KOPT-K1 (cell line): ENCODE measurements around the gene ETFA.

Source experiments
- H3K27ac ChIP-seq: fragments of 200-600 bp; sonication (generic); 2 replicates; pipeline ENCODE4 v1.5.1; 2016; ENCODE audit warnings: antibody characterized with exemption, mild to moderate bottlenecking, low read depth, low read length; ENCODE audit not compliant: poor library complexity, severe bottlenecking
- H3K36me3 ChIP-seq: fragments of 200-600 bp; sonication (generic); 2 replicates; pipeline ENCODE4 v1.5.1; 2017; ENCODE audit warnings: antibody characterized with exemption, mild to moderate bottlenecking, low read length, moderate library complexity; ENCODE audit not compliant: insufficient read depth
- H3K9me3 ChIP-seq: fragments of 200-600 bp; sonication (generic); 2 replicates; pipeline ENCODE4 v1.5.1; 2017; ENCODE audit warnings: antibody characterized with exemption, low read length, mild to moderate bottlenecking; ENCODE audit not compliant: insufficient read depth, poor library complexity, severe bottlenecking

Gene ETFA

DNA sequence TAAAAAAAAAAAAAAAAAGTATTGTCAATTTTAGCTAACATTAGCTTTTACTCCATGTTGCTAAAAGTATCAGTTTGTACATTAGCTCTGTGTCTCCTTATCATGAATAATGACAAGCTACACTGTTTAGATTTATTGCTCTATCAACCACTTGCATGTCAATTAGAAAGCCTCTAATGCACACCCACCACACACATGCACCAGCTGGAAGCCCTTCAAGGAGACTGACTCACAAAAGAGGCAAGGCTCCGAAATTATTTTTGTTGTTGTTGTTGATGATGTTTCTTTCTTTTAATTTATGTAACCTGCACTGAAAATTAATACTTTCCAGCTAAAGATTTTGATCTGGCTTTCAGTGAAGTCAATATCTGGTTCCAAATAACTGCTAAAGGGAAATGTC, 71.5 kb downstream of the ETFA start:
- no peaks in the 10 kb centered on the region for H3K9me3 ChIP-seq
- H3K36me3 ChIP-seq = peaks cover 9% of the 10 kb centered on the region; the same call in 1 of the 2 replicates

DNA sequence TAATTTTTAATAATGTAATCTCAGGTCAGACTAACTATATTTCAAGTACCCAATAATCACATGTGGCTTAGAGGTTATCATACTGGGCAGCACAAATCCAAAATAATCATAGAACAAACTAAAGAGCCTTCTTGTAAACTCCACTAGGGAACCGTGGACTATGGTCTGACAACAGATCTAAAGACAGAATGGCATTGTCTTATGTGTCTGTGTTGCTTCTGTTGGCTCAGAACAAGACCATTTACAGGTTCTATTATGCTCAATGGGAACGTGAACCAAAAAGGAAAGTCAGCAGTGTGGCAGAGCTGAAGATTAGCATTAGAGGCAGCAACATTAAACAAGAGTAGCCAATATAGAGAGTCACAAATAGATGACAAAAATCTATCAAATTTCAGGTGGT, 74.9 kb downstream of the ETFA start:
- Histone ChIP-seq H3K9me3 (no peaks in the 10 kb centered on the region), H3K36me3 (no peaks in the 10 kb centered on the region), H3K27ac (no peak overlapping the region)

More for the DNA sequence above, 71.5 kb downstream of the ETFA start:
- H3K27ac ChIP-seq = no peak overlapping the region

DNA sequence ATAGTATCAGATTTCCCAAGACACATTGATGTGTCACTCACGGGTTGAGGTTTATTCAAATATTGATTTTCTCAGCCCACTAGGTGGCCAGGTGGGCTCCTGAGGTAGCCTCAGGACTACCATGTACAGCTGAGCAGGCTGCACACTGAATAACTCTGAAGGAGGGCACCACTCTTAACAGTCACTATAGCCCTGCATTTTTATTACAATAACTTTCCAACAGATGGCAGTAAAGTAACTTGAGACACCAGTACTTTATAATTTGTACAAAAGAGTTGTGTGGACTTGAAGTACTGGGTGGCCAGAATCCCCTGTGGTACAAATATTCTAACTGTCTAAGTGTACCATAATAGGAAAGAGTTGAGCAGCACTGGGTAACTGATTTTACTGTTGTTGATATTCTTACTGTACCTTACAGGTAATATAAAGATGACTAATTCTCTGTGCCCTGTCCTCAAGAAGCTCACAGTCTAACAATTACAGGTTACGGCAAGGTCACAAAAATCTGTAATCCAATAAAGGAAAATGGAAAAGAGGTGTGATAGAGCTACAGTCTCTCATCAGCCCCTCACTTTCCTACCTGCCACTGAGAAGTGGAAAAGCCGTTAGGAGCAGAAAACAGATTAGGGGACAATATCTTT, 76.0 kb downstream of the ETFA start:
- Histone ChIP-seq H3K36me3 (peaks cover 7% of the 10 kb centered on the region; the same call in 1 of the 2 replicates), H3K27ac (no peak overlapping the region), H3K9me3 (no peaks in the 10 kb centered on the region)

GRCh38 chr15:76234337-76234889, 76.9 kb downstream of the ETFA start:
- peaks cover 7% of the 10 kb centered on the region; the same call in 1 of the 2 replicates for H3K36me3 ChIP-seq
- no peak overlapping the region for H3K27ac ChIP-seq
- no peaks in the 10 kb centered on the region for H3K9me3 ChIP-seq

DNA sequence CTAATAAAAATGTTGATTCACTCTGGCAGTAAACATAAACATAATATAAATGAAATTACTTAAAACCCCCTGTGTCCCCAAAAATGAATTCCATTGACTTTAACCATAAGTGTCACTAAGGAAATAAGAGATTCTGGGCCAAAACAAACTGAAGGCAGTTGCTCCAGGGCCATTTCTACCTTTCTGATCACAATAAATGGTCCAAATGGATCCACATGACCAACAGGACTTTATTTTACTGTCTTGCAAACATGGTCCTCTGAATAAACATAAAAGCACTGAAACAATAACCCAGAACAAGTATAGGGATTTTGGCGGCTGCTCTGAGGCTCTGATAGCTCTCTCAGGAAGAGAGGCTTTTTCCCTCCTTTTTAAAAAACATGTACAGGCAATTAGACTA, 77.3 kb downstream of the ETFA start:
- no peaks in the 10 kb centered on the region for H3K9me3 ChIP-seq
- H3K36me3 ChIP-seq = peaks cover 7% of the 10 kb centered on the region; the same call in 1 of the 2 replicates
- H3K27ac ChIP-seq = no peak overlapping the region

GRCh38 chr15:76229266-76229665, 82.0 kb downstream of the ETFA start:
- Histone ChIP-seq H3K9me3 (no peaks in the 10 kb centered on the region), H3K27ac (no peak overlapping the region), H3K36me3 (peaks cover 24% of the 10 kb centered on the region)

GRCh38 chr15:76223521-76223920, 87.7 kb downstream of the ETFA start:
- Histone ChIP-seq H3K36me3 (peaks cover 56% of the 10 kb centered on the region), H3K27ac (no peak overlapping the region), H3K9me3 (peaks cover 17% of the 10 kb centered on the region)

GRCh38 chr15:76222159-76222558, 89.1 kb downstream of the ETFA start:
- H3K9me3 ChIP-seq = peaks cover 17% of the 10 kb centered on the region
- H3K36me3 ChIP-seq = peaks cover 64% of the 10 kb centered on the region
- no peak overlapping the region for H3K27ac ChIP-seq

GRCh38 chr15:76221085-76221767, 90.0 kb downstream of the ETFA start:
- peaks cover 17% of the 10 kb centered on the region for H3K9me3 ChIP-seq
- no peak overlapping the region for H3K27ac ChIP-seq
- peaks cover 72% of the 10 kb centered on the region for H3K36me3 ChIP-seq

DNA sequence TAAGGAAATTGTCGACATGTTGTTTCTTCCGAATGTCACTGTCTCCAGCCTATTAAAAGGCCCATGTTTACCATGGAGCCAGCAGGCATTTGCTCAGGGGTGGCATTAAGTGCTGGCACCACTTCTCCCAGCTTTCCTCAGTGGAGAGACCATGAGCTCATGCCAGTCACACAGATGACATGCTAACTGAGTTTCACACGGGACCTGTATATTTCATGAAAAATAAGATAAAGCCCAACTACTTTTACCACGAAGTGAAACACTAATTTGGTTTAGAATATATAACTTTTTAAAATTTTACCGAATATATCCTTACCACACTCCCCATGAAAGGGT, 93.4 kb downstream of the ETFA start:
- Histone ChIP-seq H3K9me3 (peaks cover 17% of the 10 kb centered on the region), H3K27ac (no peak overlapping the region), H3K36me3 (peaks cover 74% of the 10 kb centered on the region)

DNA sequence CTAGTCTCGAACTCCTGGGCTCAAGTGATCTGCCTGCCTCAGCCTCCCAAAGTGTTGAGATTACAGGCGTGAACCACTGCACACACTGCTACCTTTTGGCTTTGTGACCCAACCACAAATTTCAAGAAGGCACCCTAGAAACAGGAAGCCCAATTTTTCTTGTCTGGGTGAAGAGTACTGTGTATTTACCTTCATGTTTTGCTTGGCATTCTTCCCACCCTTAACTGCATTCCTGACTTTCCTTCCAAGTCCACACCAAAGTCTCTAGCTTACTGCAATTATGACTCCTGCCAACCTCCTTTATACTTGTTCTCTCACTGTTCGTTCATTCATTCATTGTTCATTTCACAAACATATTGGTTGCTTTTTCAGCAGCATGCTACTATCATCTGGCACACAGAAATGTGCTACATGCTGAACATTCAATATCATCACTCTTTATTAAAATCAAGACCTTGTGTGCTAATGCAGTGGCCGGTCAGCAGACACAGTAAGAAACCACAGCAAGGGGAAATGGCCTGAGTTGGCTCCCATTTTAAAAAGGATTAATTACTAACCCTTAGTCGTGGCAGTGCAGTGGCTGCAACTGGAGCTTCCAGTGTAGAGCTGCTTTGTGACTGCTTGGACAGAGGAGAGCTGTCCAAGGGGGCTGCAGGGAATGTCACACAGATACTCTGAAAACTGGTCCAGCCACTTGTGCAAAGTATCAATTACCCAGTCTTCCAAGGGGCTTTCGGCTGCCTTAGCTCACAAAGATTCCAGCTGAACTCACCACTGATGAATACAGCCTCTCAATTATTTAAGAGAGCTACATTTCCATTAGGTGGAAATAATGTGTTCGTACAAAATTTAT, 94.0 kb downstream of the ETFA start:
- no peak overlapping the region for H3K27ac ChIP-seq
- peaks cover 17% of the 10 kb centered on the region for H3K9me3 ChIP-seq
- peaks cover 78% of the 10 kb centered on the region for H3K36me3 ChIP-seq

DNA sequence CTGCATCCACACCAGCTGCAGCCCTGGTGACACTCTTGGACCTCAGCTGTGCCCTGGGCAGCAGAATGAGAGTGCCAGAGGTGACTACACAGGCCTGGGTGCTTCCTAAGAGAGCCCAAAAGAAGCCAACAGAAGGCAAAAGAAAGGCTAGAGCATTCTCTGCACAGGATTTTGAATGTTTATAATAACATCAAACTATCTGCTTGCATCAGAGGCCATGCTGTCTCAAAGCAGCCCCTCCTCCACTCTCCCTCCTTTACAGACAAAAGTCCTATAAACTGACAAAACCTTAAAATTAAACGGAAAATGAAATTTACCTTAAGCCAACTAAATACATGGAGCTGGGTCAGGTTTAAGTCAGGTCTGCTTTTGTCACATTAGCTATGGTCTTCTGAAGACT, 95.6 kb downstream of the ETFA start:
- peaks cover 14% of the 10 kb centered on the region for H3K9me3 ChIP-seq
- H3K36me3 ChIP-seq = peaks cover 82% of the 10 kb centered on the region
- no peak overlapping the region for H3K27ac ChIP-seq

DNA sequence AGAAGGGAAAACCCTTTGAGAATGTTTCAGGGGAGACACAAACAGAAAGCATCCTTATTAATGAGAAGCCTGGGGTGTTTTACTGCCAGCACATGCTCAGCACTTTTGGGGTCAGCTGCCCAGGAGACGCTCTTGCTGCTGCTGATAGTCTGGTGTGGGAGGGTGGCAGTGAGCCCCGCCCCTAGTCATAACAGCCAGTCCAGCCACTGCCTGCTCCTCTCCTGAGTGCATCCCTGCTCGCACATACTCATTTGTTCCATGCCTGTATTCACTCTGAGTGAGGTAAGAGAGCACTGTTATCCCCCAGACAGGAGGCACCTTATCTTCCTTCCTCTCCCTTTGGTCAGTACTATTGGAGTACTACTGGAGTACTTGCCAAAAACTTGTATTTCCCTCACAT, 101.3 kb downstream of the ETFA start:
- H3K9me3 ChIP-seq = no peaks in the 10 kb centered on the region
- H3K27ac ChIP-seq = no peak overlapping the region
- H3K36me3 ChIP-seq = peaks cover 76% of the 10 kb centered on the region

GRCh38 chr15:76209523-76209922, 101.7 kb downstream of the ETFA start:
- H3K27ac ChIP-seq = no peak overlapping the region
- peaks cover 72% of the 10 kb centered on the region for H3K36me3 ChIP-seq
- H3K9me3 ChIP-seq = no peaks in the 10 kb centered on the region

DNA sequence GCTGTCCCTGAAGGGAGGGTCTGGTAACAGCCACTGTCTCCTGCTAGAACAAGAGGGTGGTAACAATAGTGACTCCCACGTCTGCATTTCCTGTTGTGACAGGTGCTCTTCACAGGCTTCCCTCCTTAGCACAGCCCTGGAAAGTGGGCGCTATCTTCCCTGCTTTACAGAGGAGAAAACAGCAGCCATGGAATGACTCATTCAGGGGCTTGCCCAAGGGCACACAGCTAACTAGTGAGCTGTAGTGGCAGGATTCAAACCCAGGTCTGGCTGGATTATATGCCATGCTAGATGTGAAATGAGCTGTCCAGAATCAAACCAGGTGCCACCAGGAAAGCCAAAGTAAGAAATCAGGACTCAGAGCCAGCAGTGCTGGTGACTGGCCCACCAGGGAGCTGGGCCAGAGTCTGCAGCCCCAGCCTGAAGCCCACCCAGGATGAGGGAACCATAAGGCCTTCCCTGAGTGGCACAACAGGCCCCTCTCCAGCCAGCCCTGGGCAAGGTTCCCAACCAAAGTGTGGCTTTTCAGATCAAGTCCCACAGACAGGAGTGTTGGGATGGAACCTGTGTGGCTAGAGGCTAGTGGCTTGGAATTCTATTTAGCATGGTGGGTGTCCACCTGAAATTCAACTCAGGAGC, 102.4 kb downstream of the ETFA start:
- no peaks in the 10 kb centered on the region for H3K9me3 ChIP-seq
- no peak overlapping the region for H3K27ac ChIP-seq
- H3K36me3 ChIP-seq = peaks cover 66% of the 10 kb centered on the region
